Upper lobe of left lung (tissue), 4 donors: ENCODE data around the gene SGIP1.

ENCODE experiments used
- EP300 ChIP-seq, 4 donors: sonication (generic); formaldehyde crosslinking; IDR thresholded peaks; one replicate each; pipeline ENCODE4 v1.5.1; 2017; ENCODE audit warnings: antibody characterized with exemption in 4 of 4, control low read depth in 2 of 4
- POLR2A ChIP-seq, 4 donors: fragments of 450-650 bp; IDR thresholded peaks; one replicate each; pipeline ENCODE4 v1.5.1; 2016 to 2017; ENCODE audit warnings: antibody characterized with exemption in 4 of 4, mild to moderate bottlenecking in 2 of 4
- TF ChIP-seq, protein P1 (sequence below), 6 experiments: fragments of 450-650 bp in 4 of 6; fragments of 200-600 bp in 2 of 6; sonication (generic) in 2 of 6; IDR thresholded peaks; one replicate each; pipeline ENCODE4 v1.5.1; 2016 to 2019; ENCODE audit warnings: antibody characterized with exemption in 6 of 6

DNA sequence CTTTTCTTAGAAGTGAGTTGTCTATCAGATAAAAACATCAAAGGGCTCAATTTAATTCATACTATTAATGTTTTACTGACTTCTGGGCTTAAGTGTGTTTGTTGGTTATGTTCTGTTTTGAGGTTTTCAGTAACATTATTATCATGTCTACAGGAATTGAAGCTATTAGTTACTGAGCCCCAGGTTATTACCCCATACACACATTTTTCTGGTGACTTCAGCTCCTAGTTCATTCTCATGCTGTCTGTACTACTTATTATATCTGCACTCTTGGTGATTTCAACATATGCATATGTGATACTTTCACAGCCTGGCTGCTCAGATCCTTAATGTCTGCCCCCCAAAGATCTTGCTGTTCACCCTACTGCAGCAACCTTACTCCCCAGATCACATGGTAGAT, 27.0 kb upstream of the SGIP1 start:
- TF ChIP-seq POLR2A (IDR thresholded peaks at IDR 0.05), result no peak
- TF ChIP-seq, protein P1, sequence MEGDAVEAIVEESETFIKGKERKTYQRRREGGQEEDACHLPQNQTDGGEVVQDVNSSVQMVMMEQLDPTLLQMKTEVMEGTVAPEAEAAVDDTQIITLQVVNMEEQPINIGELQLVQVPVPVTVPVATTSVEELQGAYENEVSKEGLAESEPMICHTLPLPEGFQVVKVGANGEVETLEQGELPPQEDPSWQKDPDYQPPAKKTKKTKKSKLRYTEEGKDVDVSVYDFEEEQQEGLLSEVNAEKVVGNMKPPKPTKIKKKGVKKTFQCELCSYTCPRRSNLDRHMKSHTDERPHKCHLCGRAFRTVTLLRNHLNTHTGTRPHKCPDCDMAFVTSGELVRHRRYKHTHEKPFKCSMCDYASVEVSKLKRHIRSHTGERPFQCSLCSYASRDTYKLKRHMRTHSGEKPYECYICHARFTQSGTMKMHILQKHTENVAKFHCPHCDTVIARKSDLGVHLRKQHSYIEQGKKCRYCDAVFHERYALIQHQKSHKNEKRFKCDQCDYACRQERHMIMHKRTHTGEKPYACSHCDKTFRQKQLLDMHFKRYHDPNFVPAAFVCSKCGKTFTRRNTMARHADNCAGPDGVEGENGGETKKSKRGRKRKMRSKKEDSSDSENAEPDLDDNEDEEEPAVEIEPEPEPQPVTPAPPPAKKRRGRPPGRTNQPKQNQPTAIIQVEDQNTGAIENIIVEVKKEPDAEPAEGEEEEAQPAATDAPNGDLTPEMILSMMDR (IDR thresholded peaks at IDR 0.05), result no peak
- TF ChIP-seq EP300 (IDR thresholded peaks at IDR 0.05), result no peak
